Measurements from ENCODE around the gene STAG1.
"Not testable (repeated sequence)": the region's sequence is repeated elsewhere in the genome, so short reads cannot be mapped to it uniquely, and the experiment has no call there.

STAG1 gene

GRCh38 chr3:136730595-136731273, 21.4 kb downstream of the STAG1 start:
- H3K4me3 ChIP-seq (replicated peaks; ENCODE audit: low read depth, low read length): no peak overlapping the region
- DNase-seq (ENCODE audit: extremely low read depth, insufficient read length): no peak
- no peak for TF ChIP-seq CTCF (IDR thresholded peaks at IDR 0.05; ENCODE audit: insufficient read depth, low read length, poor library complexity, severe bottlenecking)
- H3K36me3 ChIP-seq (ENCODE audit: control insufficient read depth, insufficient read depth, low read length): no peaks in the 10 kb centered on the region
- H3K27me3 ChIP-seq (replicated peaks; ENCODE audit: control insufficient read depth, insufficient read depth, low read length): no peaks in the 10 kb centered on the region

- Histone ChIP-seq H3K27me3 (replicated peaks; ENCODE audit: control insufficient read depth, insufficient read depth, low read length) (no peaks in the 10 kb centered on the region), H3K36me3 (ENCODE audit: control insufficient read depth, insufficient read depth, low read length) (no peaks in the 10 kb centered on the region), H3K4me3 (replicated peaks; ENCODE audit: low read depth, low read length) (no peak overlapping the region)
- no peak for DNase-seq (ENCODE audit: extremely low read depth, insufficient read length)
- TF ChIP-seq CTCF (IDR thresholded peaks at IDR 0.05; ENCODE audit: insufficient read depth, low read length, poor library complexity, severe bottlenecking): no peak
These were observed 23.3 kb downstream of the STAG1 start for GRCh38 chr3:136728918-136729317.

DNA sequence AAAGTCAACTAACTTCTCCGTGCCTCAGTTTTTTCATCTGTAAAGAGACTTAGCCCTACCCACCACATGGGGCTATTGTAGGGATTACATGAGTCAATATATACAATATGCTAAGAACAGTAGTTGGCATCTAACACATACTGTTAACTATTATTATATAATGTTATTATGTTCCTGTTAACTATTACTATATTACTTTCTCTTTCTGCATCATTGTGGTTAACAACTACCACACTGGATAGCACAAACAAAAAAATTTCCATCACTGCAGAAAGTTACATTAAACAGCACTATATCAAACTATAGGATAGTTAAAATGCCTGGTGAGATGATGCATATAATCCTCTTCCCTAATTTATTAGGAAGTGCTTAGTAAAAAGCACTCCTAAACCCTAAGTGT, 23.7 kb downstream of the STAG1 start:
- Histone ChIP-seq H3K27me3 (replicated peaks; ENCODE audit: control insufficient read depth, insufficient read depth, low read length) (no peaks in the 10 kb centered on the region), H3K36me3 (ENCODE audit: control insufficient read depth, insufficient read depth, low read length) (no peaks in the 10 kb centered on the region), H3K4me3 (replicated peaks; ENCODE audit: low read depth, low read length) (no peak overlapping the region)
- no peak for TF ChIP-seq CTCF (IDR thresholded peaks at IDR 0.05; ENCODE audit: insufficient read depth, low read length, poor library complexity, severe bottlenecking)
- DNase-seq (ENCODE audit: extremely low read depth, insufficient read length): no peak

DNA sequence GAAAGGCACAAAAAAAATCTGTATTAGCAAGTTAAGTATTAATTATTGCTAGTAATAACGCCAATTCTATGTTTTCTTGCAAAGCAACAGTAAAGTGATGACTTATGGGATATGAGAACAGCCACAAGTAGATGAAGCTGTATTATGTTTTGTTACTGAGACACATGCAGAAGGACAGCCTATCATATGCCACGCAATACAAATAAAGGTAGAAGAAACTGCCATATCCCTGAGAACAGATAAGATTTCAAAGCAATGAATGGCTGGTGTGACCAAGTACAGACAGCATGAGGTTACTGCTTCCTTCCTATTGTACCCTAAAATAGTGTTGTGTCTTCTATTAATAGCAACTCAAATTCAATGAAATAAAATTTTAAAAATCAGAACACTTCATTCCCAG, 26.7 kb downstream of the STAG1 start:
- no peak for DNase-seq (ENCODE audit: extremely low read depth, insufficient read length)
- no peaks in the 10 kb centered on the region for H3K27me3 ChIP-seq (replicated peaks; ENCODE audit: control insufficient read depth, insufficient read depth, low read length)
- TF ChIP-seq CTCF (IDR thresholded peaks at IDR 0.05; ENCODE audit: insufficient read depth, low read length, poor library complexity, severe bottlenecking): no peak
- H3K4me3 ChIP-seq (replicated peaks; ENCODE audit: low read depth, low read length): no peak overlapping the region
- no peaks in the 10 kb centered on the region for H3K36me3 ChIP-seq (ENCODE audit: control insufficient read depth, insufficient read depth, low read length)

GRCh38 chr3:136722916-136723315, 29.3 kb downstream of the STAG1 start:
- not testable (repeated sequence) for DNase-seq (ENCODE audit: extremely low read depth, insufficient read length); H3K27me3 ChIP-seq (replicated peaks; ENCODE audit: control insufficient read depth, insufficient read depth, low read length); H3K36me3 ChIP-seq (ENCODE audit: control insufficient read depth, insufficient read depth, low read length); H3K4me3 ChIP-seq (replicated peaks; ENCODE audit: low read depth, low read length)

DNA sequence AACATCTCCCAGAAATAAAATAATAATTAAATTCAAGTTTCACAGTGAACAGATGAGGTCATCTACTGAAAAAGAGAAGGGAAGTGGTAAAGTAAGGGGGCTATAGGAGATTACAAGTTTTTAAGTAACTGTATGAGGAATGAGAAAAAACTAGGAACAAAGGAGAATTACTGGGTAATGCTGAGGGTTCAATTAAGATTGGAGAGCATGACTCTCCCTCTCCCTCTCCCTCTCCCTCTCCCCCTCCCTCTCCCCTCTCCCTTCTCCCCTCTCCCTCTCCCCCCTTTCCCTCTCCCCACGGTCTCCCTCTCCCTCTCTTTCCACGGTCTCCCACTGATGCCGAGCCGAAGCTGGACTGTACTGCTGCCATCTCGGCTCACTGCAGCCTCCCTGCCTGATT, 29.8 kb downstream of the STAG1 start:
- not testable (repeated sequence) for H3K36me3 ChIP-seq (ENCODE audit: control insufficient read depth, insufficient read depth, low read length); DNase-seq (ENCODE audit: extremely low read depth, insufficient read length); H3K27me3 ChIP-seq (replicated peaks; ENCODE audit: control insufficient read depth, insufficient read depth, low read length); H3K4me3 ChIP-seq (replicated peaks; ENCODE audit: low read depth, low read length)

DNA sequence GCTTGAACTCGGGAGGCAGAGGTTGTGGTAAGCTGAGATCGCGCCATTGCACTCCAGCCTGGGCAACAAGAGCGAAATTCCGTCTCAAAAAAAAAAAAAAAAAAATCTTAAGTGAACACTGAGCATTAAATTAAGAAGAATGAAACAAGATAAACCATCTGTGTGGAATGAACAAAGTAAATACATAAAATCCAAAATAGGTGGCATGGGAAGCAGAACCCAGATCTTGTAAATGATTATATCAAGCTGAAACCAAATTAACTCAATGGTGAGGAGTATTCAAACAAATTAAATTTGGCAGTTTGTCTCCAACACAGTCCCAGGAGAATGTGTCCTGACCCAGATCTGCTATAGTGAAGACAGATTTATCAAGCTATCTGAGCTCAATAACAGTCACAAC, 32.1 kb downstream of the STAG1 start:
- no peaks in the 10 kb centered on the region for H3K36me3 ChIP-seq (ENCODE audit: control insufficient read depth, insufficient read depth, low read length)
- no peaks in the 10 kb centered on the region for H3K27me3 ChIP-seq (replicated peaks; ENCODE audit: control insufficient read depth, insufficient read depth, low read length)
- TF ChIP-seq CTCF (IDR thresholded peaks at IDR 0.05; ENCODE audit: insufficient read depth, low read length, poor library complexity, severe bottlenecking): no peak
- no peak overlapping the region for H3K4me3 ChIP-seq (replicated peaks; ENCODE audit: low read depth, low read length)
- DNase-seq (ENCODE audit: extremely low read depth, insufficient read length): no peak

Data from GM06990 (cell line).